GM21576 (cell line): Measurements from ENCODE around the gene INTS12.
A peak's percentile ranks its signal among the peaks of the same experiment; 100 is the strongest.
"Not testable (repeated sequence)": the region's sequence is repeated elsewhere in the genome, so short reads cannot be mapped to it uniquely, and the experiment has no call there.

Source experiments
- ATAC-seq: cut with Tn5 transposase; IDR thresholded peaks from one replicate; pipeline ENCODE4 v1.9.1; 2021; ENCODE audit warnings: mild to moderate bottlenecking, moderate library complexity; ENCODE audit not compliant: unreplicated experiment

INTS12 gene, protein sequence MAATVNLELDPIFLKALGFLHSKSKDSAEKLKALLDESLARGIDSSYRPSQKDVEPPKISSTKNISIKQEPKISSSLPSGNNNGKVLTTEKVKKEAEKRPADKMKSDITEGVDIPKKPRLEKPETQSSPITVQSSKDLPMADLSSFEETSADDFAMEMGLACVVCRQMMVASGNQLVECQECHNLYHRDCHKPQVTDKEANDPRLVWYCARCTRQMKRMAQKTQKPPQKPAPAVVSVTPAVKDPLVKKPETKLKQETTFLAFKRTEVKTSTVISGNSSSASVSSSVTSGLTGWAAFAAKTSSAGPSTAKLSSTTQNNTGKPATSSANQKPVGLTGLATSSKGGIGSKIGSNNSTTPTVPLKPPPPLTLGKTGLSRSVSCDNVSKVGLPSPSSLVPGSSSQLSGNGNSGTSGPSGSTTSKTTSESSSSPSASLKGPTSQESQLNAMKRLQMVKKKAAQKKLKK

DNA sequence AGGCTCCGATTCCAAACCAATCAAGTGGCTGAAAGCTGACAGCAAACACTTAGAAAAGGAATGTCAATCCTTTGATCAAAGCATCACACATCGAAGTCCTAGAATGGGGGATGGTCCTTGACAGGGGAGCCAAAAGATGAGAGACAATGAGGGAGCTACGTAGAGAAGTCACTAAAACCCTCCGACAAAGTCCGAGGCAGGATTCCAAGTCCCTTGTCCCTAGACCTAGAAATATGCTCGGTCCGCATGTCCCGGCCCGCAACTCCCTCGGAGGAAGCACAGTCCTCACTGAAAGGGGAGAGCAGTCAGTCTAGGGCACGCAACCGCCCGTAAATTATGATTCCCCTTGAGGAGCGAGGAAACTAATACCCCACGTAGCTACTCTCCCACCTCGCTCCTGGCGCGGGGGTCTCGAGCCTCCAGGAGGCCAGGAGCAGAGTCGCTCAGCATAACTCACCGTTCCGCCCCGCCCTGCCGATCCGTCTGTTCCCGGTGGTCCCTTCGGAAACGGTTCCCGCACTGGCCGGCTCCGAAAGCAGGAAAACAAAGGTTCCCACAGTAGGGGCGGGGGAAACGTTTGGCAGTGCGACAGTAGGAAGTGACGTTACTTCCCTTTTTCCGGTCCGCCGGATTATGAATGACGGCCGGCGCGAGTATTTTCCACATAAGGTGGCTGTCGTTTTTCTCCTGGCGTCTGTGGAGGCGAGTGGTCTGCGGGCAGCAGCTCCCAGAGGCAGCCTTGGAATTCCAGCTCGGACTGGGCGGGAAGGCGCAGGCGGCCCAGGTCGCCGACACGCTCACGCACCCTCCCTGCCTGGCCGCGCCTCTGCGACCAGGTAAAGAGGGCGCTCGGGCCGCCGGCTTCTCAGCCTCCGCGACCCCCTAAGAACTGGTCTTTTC lies at the start of gene INTS12, which contains the start of gene GSTCD:
INTS12 (minus strand) TSS at position 509 of the 900 bp plus-strand sequence. CDS start 8,684 bp downstream, outside the sequence.
GSTCD (plus strand) TSS at position 604 of the 900 bp plus-strand sequence. CDS start 8,830 bp downstream, outside the sequence.
- peak; percentile 79 for ATAC-seq

DNA sequence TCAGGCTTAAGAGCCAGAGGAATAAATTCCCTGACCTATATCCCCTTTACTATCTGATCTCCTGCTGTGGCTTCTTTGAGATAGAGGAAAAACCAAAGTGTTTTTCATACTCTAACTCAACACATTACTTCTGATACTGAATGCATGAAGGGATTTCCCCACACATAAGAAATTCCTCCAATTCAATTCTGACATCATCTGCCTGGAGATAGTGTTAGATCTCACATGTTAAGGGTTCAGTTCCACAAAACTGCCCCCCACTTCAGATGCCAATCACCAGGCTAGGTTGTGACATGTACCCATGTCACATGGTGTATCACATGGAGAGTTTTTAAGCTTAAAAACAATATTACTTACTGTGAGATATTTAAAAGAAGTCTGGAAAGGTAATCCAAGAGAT lies 46.9 kb upstream of the INTS12 start:
- ATAC-seq: no peak

DNA sequence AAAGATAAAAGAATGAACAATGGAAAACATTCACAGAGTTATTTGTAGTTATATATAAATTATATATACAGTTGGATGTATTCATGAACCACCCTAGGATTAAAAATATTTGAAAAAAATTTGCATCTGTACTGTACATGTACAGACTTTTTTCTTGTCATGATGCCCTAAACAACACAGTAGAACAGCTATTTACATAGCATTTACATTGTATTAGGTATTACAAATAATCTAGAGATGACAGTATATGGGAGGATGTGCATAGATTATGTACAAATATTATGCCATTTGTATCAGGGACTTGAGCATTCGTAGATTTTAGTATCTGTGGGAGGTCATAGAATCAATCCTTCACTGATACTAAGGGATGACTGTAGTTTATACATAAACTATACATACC lies 44.9 kb upstream of the INTS12 start:
- no peak for ATAC-seq

DNA sequence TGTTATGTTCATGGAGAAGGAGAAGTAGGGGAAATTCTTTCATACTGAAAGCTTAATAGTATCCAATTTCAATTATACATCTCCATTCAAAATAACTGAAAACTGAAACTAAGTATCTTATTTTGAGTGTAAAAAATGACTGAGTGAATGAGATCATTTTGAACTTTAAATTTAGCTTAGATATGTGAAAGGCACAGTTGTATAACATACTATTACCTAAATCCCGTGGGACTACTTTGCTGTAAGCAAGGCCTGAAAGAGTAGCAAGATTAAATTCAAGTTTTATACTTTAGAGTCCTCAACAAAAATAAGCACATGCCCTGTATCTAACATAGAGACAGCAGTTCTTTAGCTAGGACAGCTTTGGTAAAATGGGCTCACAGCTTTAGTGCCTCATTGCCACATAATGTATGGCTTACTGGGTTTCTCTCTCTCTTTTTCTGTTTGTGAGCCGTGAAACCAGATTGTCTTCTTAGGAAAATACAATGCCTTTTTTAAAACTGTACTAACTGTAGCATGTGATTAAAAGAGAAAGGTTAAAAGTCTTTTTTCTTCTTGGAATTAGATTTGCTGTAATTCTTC lies 43.3 kb upstream of the INTS12 start:
- no peak for ATAC-seq

DNA sequence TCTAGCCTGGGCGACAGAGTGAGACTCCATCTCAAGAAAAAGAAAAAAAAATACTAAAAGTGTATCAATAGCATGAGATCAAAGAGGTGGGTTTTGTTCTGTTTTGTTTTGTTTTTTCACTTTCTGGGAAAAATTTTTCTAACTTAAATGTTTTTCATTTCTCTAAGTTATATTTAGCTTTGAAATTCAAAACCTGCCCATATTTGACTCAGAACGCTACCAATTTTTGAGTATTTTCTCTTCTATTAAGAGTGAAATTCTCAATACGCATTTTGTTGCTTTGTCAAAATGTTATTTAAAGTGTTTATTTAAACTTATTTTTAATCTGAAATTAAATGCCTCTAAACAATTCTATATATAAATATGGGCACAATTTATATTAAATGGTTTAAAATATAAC lies 39.7 kb upstream of the INTS12 start:
- no peak for ATAC-seq

DNA sequence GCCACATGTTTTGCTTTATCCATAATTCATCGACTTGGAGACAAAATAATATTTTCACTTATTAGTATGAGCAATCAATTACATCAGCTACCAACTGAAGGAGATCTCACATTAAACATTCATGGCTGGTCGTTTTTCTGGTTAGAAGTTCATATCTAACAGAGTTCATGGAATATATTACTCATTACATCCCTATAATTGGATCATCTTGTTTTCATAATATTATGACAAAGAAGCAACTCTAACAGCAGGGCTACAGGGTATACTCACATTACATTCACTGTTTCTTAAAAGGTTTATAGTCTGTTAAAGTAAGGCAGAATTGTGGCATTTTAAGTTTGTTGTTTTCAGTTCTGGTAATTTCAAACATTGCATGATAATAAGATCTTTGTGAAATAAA lies 33.1 kb upstream of the INTS12 start:
- no peak for ATAC-seq

DNA sequence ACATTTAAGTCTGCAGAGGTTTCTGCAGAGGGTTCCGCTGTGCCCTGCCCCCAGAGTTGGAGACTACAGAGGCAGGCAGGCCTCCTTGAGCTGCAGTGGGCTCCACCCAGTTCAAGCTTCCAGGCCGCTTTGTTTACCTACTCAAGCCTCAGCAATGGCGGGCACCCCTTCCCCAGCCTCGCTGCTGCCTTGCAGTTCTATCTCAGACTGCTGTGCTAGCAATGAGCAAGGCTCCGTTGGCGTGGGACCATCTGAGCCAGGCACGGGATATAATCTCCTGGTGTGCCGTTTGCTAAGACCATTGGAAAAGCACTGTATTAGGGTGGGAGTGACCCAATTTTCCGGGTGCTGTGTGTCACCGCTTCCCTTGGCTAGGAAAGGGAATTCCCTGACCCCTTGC lies 26.7 kb upstream of the INTS12 start:
- ATAC-seq: not testable (repeated sequence)

DNA sequence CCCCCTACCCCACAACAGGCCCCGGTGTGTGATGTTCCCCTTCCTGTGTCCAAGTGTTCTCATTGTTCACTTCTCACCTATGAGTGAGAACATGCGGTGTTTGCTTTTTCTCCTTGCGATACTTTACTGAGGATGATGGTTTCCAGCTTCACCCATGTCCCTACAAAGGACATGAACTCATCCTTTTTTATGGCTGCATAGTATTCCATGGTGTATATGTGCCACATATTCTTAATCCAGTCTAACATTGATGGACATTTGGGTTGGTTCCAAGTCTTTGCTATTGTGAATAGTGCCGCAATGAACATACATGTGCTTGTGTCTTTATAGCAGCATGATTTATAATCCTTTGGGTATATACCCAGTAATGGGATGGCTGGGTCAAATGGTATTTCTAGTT lies 21.4 kb upstream of the INTS12 start:
- not testable (repeated sequence) for ATAC-seq

DNA sequence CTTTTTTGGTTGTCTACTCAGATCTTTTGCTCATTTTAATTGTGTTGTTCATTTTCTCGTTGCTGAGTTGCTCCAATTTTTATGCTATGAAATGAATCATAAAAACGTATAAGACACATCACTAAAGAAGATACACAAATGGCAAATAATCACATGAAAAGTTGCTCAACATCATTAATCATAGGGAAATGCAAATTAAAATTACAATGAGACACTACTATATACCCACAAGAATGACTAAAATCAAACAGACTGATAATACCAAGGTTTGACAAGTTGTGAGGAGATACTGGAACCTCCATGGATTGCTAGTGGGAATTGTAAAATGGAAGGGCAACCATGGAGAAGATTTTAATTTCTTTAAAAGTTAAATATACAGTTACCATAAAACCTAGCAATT lies 17.1 kb upstream of the INTS12 start:
- ATAC-seq: no peak

DNA sequence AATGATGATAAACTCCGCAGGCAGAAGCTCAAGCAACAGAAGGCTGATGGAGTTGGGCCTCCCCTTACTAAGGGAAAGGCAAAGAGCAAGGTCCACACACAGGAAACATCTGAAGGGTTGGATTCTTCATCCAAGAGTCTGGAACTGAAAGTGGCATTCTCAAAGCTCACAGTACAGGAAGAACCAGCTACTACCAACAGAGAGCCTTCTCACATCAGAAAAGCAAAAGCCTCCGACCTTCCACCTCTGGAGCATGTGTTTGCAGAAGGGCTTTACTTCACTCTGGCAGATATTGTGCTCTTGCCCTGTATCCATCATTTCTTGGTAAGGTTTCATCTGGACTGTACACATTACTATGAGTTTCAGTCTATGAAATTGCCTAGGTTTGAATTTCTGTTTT lies 10.7 kb upstream of the INTS12 start:
- ATAC-seq: no peak

DNA sequence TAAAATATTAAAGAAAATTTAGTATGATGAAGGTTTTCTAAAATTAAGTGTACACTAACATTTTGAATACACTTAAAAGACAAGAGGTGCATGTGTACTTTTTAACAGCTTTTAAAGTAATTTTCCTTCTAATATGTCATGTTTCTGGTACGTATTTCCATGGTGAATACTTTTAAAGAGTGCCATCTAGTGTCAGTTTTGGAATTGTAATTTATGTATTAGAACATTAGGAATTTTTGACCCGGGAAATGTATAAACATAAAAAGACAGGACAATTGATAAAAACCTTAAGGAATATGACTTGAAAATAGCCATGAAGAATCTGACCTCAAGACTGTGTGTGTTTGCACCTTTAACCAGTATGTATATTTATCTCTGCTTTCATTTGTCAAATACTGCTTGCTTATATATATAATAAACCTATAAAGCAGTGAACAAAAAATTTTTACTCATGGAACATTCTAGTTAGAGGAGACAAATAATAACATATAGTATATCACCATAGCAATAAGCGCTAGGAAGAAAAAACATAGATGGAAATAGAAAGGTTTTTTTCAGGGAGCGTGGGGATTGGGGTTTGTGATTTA lies 7.3 kb upstream of the INTS12 start:
- ATAC-seq: no peak

DNA sequence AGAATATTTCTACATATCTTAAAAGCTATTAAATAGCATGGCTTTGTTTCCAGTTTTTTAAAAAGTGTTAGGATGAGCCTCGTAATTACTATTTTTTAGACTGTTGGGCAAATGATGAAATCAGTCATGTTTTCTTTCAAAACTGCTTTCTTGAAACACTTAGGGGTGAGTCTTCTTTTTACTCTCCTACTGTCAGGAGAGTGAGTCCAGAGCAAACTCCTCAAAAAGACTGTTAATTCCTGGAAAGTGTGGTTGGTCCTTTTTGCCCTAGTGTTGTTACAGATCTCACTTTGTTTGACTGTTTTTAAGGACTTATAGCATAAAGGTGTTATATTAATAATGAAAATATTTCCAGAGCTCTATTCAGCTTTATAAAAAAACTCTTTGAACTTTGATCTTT lies 6.4 kb upstream of the INTS12 start:
- no peak for ATAC-seq

DNA sequence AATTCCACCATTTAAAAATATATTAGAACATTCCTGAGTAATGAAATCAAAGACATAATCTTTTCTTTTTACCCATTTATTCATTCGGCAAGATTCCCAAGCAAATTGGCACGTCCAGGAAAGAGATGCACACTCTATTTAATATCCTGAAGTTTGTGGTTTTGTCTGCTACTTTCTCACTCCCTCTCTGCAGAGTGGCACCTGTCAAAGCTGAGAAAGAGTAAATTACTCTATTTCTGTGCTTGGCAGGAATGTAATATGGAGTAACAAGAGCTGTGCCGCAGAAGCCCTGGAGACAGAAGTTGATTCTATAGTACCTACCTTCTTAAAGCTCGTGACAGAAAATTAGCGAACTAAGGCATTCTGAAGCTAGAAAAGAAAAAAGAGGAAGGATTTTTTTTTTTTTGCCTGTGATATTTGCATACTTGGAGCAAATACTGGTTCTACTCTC lies 5.6 kb upstream of the INTS12 start:
- peak; percentile 70 for ATAC-seq

DNA sequence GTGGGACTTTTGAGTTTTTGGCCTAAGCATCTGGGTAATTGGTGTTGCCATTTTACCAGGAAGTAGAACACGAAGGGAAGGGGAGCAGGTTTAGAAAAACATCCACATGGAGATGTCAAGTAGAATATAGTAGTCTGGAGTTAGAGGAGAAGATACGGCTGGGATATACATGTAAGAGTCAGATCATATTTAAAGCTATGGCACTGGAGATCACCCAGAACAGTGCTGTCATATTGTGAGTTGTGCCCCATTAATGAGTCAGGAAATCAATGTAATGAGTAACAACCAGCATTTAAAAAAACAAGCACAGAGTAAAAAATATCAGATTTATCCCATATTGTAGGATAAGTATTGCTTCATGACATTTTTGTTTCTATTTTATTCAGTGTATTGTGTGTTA lies 4.3 kb upstream of the INTS12 start:
- ATAC-seq: no peak

DNA sequence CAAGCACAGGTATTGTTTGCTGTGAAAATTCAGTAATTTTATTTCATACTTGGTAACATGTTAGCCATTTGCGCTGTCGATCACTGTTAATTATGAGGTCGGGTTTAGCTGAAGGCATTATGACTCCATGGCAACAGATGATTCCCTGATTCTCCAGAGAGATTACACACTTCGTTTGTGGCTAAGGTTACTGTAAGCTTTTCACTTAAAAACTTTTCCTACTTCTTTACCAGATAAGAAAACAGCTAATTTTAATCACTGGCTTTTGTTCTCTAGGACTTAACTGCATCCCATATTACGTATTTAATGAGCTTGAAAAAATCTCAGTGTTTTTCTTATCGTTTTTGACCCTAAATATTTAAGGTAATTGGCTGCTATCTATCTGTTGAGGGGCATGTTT lies 2.2 kb upstream of the INTS12 start:
- no peak for ATAC-seq

DNA sequence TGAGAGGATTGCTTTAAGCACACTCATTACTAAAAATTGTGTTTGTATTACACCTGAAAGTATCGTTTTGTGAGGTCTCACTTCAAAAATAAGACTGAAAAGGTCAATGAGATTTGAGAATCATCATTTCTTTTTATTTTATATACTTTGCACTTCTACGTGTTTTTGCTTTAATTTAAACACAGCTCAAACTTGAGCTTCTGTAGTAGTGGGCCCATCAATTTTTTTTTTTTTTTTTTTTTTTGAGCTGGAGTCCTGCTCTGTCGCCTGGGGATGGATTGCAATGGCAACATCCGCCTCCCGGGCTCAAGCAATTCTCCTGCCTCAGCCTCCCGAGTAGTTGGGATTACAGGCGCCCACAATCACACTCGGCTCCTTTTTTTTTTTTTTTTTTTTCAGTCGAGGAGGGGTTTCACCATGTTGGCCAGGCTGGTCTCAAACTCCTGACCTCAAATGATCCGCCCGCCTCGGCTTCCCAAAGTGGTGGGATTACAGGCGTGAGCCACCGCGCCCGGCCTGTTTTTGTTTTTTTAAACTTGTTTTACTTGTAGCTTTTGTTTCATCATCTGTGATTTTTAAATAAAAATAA lies 1.6 kb upstream of the INTS12 start:
- ATAC-seq: no peak

DNA sequence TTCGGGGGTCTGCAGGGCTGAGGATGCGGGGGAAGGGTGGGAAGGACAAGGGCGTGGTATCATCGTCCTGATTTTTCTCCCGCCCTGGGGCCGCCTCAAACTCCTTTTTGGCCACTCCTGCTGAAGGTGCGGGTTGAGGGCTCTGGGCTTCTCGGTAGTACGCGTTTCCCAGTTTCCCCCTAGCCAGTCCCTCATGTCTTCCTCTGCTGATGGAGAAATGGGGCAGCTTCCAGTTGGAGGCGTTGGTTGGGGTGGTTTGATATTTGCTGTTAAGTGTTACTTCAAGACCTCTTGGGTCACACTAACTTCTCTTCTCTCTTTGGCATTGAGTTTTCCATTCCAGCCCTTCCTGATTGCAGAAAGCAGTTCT lies 577 bp upstream of the INTS12 start:
- peak; percentile 24 for ATAC-seq

DNA sequence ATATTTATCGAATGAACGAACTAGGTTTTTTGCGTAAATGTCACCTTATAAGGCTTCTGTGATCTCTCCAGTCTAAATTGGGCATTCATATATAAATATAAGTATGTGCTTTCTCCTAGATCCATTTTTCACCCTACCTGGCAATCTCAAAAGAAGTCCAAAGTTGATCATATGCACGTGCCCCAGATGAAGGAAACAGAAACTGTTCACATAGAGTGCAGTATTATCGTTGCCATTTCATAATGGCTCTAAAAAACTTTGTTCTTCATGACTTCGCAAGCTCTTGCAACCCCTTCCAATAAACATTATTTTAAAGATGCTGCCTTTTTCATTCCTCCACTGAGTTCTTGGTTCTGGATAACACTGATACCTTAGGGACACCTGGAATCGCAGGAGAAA lies 708 bp downstream of the INTS12 start:
- no peak for ATAC-seq

DNA sequence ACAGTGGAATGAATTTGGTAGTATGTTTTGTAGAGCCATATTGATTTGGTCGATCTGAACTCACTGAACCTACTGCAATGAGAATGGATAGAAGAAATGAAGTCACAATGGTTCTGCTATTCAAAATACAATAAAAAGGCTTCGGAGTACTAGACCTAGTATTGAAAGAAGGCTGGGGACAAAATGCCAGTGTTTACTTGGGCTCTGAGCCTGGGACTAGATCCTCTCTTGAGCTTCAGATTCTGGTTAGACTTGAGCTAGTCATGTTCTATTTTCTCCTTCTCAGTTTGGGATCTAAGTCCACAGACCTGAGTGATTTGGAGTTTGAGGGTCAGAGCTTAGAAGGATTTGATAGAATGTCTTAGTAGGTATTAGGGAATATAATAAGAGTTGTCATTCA lies 9.9 kb downstream of the INTS12 start:
- no peak for ATAC-seq

DNA sequence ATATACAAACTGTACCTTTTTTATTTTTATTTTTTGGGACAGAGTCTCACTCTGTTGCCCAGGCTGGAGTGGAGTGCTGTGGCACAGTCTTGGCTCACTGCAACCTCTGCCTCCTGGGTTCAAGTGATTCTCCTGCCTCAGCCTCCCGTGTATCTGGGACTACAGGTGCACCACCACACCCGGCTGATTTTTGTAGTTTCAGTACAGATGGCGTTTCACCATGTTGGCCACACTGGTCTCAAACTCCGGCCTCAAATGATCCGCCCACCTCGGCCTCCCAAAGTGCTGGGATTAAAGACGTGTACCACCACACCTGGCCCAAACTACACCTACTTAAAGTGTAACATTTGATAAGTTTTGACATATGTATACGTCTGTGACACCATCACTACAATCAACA lies 12.7 kb downstream of the INTS12 start:
- not testable (repeated sequence) for ATAC-seq

DNA sequence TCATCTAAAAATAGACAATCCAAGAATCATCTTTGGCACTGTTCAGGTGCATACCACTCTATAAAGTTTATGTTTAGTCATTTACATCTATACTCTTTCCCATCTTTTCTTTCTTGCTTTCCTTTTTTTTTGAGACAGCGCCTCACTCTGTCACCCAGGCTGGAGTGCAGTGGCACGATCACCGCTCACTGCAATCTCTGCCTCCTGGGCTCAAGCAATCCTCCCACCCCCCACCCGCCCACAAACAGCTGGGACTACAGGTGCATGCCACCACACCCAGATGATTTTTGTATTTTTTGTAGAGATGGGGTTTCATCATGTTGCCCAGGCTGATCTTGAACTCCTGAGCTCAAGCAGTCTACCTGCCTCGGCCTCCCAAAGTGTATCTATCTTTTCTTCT lies 13.7 kb downstream of the INTS12 start:
- ATAC-seq: not testable (repeated sequence)
